Stimulated activated naive CD8-positive, alpha-beta T cell treated with anti-CD3 and anti-CD28 coated beads, Interleukin-15, Interleukin-2, amounts not matched to agents 100 ng/mL and 50 ng/mL, for 24 hours (primary cell): ENCODE data around the gene TMEM161A.
"Not testable (repeated sequence)": the region's sequence is repeated elsewhere in the genome, so short reads cannot be mapped to it uniquely, and the experiment has no call there.

Experiments
- H3K27ac Mint-ChIP-seq: one replicate; pipeline ENCODE4 v1.8.0; 2021; ENCODE audit warnings: mild to moderate bottlenecking, mixed read lengths
- H3K27me3 Mint-ChIP-seq: one replicate; pipeline ENCODE4 v1.8.0; 2021; ENCODE audit warnings: mixed read lengths
- H3K36me3 Mint-ChIP-seq: one replicate; pipeline ENCODE4 v1.8.0; 2021; ENCODE audit warnings: low read depth, mixed read lengths
- H3K4me1 Mint-ChIP-seq: one replicate; pipeline ENCODE4 v1.8.0; 2021; ENCODE audit warnings: low read depth, mixed read lengths
- H3K4me3 Mint-ChIP-seq: one replicate; pipeline ENCODE4 v1.8.0; 2021; ENCODE audit warnings: mild to moderate bottlenecking, mixed read lengths
- H3K9me3 Mint-ChIP-seq: one replicate; pipeline ENCODE4 v1.8.0; 2021; ENCODE audit warnings: mixed read lengths

The TMEM161A gene

GRCh38 chr19:19119325-19120237 is 18.7 kb downstream of the TMEM161A start:
- no peak overlapping the region for H3K27ac Mint-ChIP-seq
- no peaks in the 10 kb centered on the region for H3K27me3 Mint-ChIP-seq
- H3K4me1 Mint-ChIP-seq = no peaks in the 10 kb centered on the region
- H3K36me3 Mint-ChIP-seq = peaks cover 28% of the 10 kb centered on the region
- peaks cover 10% of the 10 kb centered on the region for H3K9me3 Mint-ChIP-seq
- no peak overlapping the region for H3K4me3 Mint-ChIP-seq

GRCh38 chr19:19115954-19116353 is 22.3 kb downstream of the TMEM161A start:
- peaks cover 4% of the 10 kb centered on the region for H3K4me1 Mint-ChIP-seq
- peaks cover 7% of the 10 kb centered on the region for H3K36me3 Mint-ChIP-seq
- no peak overlapping the region for H3K27ac Mint-ChIP-seq
- no peaks in the 10 kb centered on the region for H3K9me3 Mint-ChIP-seq
- no peaks in the 10 kb centered on the region for H3K27me3 Mint-ChIP-seq
- no peak overlapping the region for H3K4me3 Mint-ChIP-seq

- no peaks in the 10 kb centered on the region for H3K9me3 Mint-ChIP-seq
- no peak overlapping the region for H3K4me3 Mint-ChIP-seq
- no peaks in the 10 kb centered on the region for H3K36me3 Mint-ChIP-seq
- no peak overlapping the region for H3K27ac Mint-ChIP-seq
- H3K4me1 Mint-ChIP-seq = peaks cover 4% of the 10 kb centered on the region
- no peaks in the 10 kb centered on the region for H3K27me3 Mint-ChIP-seq
These were observed 25.1 kb downstream of the TMEM161A start for GRCh38 chr19:19113040-19113626.

- no peaks in the 10 kb centered on the region for H3K36me3 Mint-ChIP-seq
- H3K27ac Mint-ChIP-seq = no peak overlapping the region
- no peaks in the 10 kb centered on the region for H3K9me3 Mint-ChIP-seq
These were observed 26.2 kb downstream of the TMEM161A start for GRCh38 chr19:19111967-19112580.

GRCh38 chr19:19111136-19111835 is 27.0 kb downstream of the TMEM161A start:
- H3K4me3 Mint-ChIP-seq = no peak overlapping the region
- H3K27ac Mint-ChIP-seq = no peak overlapping the region
- no peaks in the 10 kb centered on the region for H3K27me3 Mint-ChIP-seq
- no peaks in the 10 kb centered on the region for H3K9me3 Mint-ChIP-seq
- H3K36me3 Mint-ChIP-seq = no peaks in the 10 kb centered on the region
- peaks cover 4% of the 10 kb centered on the region for H3K4me1 Mint-ChIP-seq

More at GRCh38 chr19:19111967-19112580, 26.2 kb downstream of the TMEM161A start:
- no peak overlapping the region for H3K4me3 Mint-ChIP-seq
- no peaks in the 10 kb centered on the region for H3K27me3 Mint-ChIP-seq
- H3K4me1 Mint-ChIP-seq = peaks cover 4% of the 10 kb centered on the region

GRCh38 chr19:19110410-19111135 is 27.7 kb downstream of the TMEM161A start:
- Mint-ChIP-seq H3K4me1 (peaks cover 4% of the 10 kb centered on the region), H3K36me3 (no peaks in the 10 kb centered on the region), H3K4me3 (no peak overlapping the region), H3K9me3 (no peaks in the 10 kb centered on the region), H3K27ac (no peak overlapping the region), H3K27me3 (no peaks in the 10 kb centered on the region)

- no peak overlapping the region for H3K27ac Mint-ChIP-seq
- H3K4me3 Mint-ChIP-seq = no peak overlapping the region
- no peaks in the 10 kb centered on the region for H3K9me3 Mint-ChIP-seq
- no peaks in the 10 kb centered on the region for H3K36me3 Mint-ChIP-seq
- H3K4me1 Mint-ChIP-seq = peaks cover 4% of the 10 kb centered on the region
- H3K27me3 Mint-ChIP-seq = no peaks in the 10 kb centered on the region
These were observed 28.7 kb downstream of the TMEM161A start for GRCh38 chr19:19109601-19110000.

- Mint-ChIP-seq H3K27ac (no peak overlapping the region), H3K9me3 (no peaks in the 10 kb centered on the region), H3K4me3 (no peak overlapping the region), H3K27me3 (no peaks in the 10 kb centered on the region), H3K4me1 (peaks cover 4% of the 10 kb centered on the region), H3K36me3 (no peaks in the 10 kb centered on the region)
These were observed 30.6 kb downstream of the TMEM161A start for GRCh38 chr19:19107654-19108053.

GRCh38 chr19:19106938-19107337 is 31.3 kb downstream of the TMEM161A start:
- not testable (repeated sequence) for H3K36me3 Mint-ChIP-seq

GRCh38 chr19:19106056-19106551 is 32.2 kb downstream of the TMEM161A start:
- Mint-ChIP-seq H3K4me1 (no peaks in the 10 kb centered on the region), H3K27me3 (no peaks in the 10 kb centered on the region), H3K9me3 (no peaks in the 10 kb centered on the region), H3K36me3 (no peaks in the 10 kb centered on the region), H3K27ac (no peak overlapping the region), H3K4me3 (no peak overlapping the region)

More at GRCh38 chr19:19106938-19107337, 31.3 kb downstream of the TMEM161A start:
- H3K4me3 Mint-ChIP-seq, H3K4me1 Mint-ChIP-seq, H3K27ac Mint-ChIP-seq, H3K27me3 Mint-ChIP-seq, H3K9me3 Mint-ChIP-seq: not testable (repeated sequence)

- H3K4me1 Mint-ChIP-seq = no peaks in the 10 kb centered on the region
- no peak overlapping the region for H3K4me3 Mint-ChIP-seq
- no peaks in the 10 kb centered on the region for H3K36me3 Mint-ChIP-seq
- H3K27ac Mint-ChIP-seq = no peak overlapping the region
- no peaks in the 10 kb centered on the region for H3K9me3 Mint-ChIP-seq
- no peaks in the 10 kb centered on the region for H3K27me3 Mint-ChIP-seq
These were observed 32.8 kb downstream of the TMEM161A start for GRCh38 chr19:19105365-19106055.

GRCh38 chr19:19103167-19103566 is 35.1 kb downstream of the TMEM161A start:
- no peaks in the 10 kb centered on the region for H3K27me3 Mint-ChIP-seq
- no peaks in the 10 kb centered on the region for H3K36me3 Mint-ChIP-seq
- H3K27ac Mint-ChIP-seq = no peak overlapping the region
- no peaks in the 10 kb centered on the region for H3K9me3 Mint-ChIP-seq
- no peaks in the 10 kb centered on the region for H3K4me1 Mint-ChIP-seq
- H3K4me3 Mint-ChIP-seq = no peak overlapping the region

GRCh38 chr19:19102566-19102965 is 35.7 kb downstream of the TMEM161A start:
- not testable (repeated sequence) for H3K4me1 Mint-ChIP-seq, H3K9me3 Mint-ChIP-seq, H3K36me3 Mint-ChIP-seq, H3K4me3 Mint-ChIP-seq, H3K27me3 Mint-ChIP-seq, H3K27ac Mint-ChIP-seq

GRCh38 chr19:19101540-19101939 is 36.7 kb downstream of the TMEM161A start:
- Mint-ChIP-seq H3K27me3 (no peaks in the 10 kb centered on the region), H3K27ac (no peak overlapping the region), H3K9me3 (no peaks in the 10 kb centered on the region), H3K4me1 (no peaks in the 10 kb centered on the region), H3K36me3 (peaks cover 4% of the 10 kb centered on the region), H3K4me3 (no peak overlapping the region)
